T1000 (cell line): Measurements from ENCODE around the gene CRIM1.

ENCODE experiments used
- DNase-seq: peaks from one replicate; lab custom pipeline; 2025; ENCODE audit warnings: mixed read lengths; lab: John Stamatoyannopoulos, UW

The CRIM1 gene

DNA sequence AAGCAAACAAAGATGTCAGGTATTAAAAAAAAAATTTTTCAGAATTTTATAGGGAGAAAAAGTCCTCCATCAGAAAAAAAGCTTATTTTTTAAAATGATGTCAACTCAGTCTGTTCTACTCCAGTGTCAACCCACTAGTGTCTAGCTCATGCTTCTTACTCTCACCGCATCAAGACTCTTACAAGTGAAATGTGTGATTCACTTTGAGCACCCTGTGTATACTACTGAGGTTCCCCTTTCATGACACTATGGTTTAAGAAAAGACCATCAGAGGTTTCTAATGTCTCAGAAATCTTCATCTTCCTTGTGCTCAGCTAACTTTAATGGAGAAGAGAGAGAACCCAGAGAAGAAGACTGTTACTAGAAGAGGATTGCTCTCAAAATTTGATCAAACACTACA, 199.0 kb downstream of the CRIM1 start:
- no peak for DNase-seq

- DNase-seq, result no peak
These were observed 200.2 kb downstream of the CRIM1 start for GRCh38 chr2:36555789-36556188.

DNA sequence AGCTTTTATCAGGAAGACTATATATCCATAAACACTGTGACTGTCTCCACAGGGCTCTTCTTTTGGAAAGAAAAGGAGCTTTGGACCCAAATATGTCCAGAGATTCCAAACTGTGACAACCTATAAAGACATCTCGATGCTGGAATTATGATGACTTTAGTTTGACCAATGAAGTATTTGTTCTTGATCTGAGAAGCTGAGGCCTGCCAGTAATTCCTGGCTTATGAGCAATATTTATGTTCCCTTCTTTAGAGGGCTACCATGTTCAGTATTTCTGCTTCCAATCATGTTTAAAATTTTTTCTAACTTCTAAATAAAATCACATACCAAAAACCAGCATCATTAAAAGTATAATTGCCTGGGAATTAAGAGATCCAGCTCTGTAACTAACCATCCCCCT, 201.3 kb downstream of the CRIM1 start:
- DNase-seq, result no peak

DNA sequence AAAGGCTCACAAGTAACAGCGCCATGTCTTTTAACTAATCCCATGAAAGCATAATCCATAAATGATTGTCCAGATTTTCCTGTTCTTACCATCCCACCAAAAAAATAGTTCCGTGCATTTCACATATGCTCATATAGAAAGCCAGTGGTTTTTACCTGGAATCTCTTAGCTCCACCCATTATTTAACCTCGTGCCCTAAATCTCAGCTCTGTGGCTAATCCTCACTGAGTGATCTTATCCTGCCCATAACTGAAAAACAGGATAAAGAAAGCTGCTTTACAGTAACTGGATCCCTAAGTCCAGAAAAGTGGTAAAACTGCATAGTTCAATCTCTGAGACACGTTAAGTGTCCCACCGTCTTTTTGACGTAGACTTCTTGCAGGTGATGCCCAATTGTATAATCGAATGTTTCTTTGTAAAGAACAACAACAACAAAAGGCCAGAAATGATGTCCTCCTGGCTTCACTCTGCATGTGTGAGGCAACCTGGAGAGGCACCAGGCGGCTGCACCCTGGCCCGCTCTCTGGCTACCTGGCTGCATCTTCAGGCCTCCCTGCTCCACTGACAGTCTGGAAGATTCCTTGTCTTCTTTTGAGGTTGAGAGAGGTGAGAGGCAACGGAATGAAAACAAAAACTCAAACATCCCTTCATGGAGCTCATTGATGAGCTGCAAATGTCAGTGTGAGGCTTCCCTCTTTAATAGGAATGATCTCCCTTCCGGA, 203.8 kb downstream of the CRIM1 start:
- no peak for DNase-seq

DNA sequence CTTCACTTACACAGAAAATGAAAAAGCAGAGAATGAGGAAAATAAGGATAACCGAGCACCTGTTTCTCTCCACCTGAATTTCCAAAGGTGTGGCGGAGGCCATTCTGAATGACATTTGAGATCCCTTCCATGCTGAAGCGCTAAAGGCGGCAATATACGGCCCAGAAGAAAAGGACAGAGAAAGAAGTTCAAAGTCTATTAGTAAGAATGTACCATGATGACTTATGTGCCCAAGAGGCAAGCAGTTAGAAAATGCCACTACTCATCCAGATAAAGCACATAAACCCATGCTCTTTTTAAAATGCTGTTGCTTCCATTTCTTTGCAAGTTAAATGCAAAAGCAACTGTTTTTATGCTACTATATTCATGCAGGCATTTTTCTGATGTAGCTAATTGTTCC, 205.1 kb downstream of the CRIM1 start:
- DNase-seq, result no peak

DNA sequence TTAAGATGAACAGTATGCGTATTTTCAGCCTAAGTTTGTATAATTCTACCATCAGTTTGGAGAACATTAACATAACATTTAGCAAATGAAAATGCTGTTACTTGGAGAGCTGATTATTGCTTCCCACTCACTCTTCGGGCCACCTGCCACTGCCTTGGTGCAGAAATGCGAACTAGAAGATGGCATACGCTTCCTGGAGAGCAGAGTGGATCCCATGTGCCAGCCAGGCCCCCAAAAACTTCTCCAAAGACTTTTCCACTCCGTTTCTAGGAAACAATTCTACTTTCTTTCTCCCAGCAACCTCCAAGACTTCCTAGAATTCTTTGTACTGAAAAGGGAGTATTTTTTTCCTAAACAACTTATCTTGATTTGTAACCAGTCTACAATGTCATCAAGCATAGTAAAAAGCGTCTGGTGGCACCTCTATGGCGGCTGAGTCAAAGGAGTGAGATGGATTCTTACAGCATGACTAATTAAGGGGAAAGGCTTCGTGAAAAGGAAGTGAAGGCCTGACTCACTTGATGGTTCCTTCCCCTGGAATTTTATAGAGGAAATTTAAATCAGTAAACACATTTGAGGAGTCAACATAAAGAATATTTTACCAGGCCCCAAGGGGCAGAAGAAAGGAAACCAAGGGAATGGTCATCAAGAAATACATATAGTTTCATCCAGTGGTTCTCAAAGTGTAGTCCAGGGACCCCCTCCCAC, 205.8 kb downstream of the CRIM1 start:
- DNase-seq, result peak; percentile 54

GRCh38 chr2:36562240-36562639, 206.7 kb downstream of the CRIM1 start:
- DNase-seq, result no peak

DNA sequence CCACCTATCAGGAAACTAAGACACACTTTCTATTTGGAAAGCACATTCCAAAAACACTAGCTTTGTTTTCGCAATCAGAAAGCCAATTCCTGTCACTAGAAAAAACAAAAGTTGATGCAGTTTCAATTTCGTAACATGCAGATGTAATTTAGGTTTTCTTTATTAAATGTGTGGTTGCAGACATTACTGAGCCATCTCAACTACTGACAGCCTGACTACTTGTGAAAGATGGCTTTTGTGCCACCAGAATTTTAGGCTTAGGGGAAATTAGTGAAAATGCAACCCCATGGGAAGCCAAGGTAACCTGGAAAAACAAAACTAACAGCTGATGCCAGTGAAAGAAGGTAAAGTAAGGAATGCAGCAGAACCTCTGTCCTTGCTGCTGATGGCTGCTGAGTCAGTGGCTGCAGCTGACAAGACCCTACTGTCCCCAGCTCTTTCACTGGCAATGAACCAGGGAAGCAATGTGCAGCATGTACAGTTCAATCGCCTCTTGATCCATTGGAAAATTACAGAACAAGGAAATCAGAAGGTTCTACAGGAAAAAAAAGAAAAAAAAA, 207.5 kb downstream of the CRIM1 start:
- DNase-seq, result no peak

- no peak for DNase-seq
These were observed 208.9 kb downstream of the CRIM1 start for GRCh38 chr2:36564377-36564930.

GRCh38 chr2:36565712-36566111, 210.1 kb downstream of the CRIM1 start:
- DNase-seq, result no peak

DNA sequence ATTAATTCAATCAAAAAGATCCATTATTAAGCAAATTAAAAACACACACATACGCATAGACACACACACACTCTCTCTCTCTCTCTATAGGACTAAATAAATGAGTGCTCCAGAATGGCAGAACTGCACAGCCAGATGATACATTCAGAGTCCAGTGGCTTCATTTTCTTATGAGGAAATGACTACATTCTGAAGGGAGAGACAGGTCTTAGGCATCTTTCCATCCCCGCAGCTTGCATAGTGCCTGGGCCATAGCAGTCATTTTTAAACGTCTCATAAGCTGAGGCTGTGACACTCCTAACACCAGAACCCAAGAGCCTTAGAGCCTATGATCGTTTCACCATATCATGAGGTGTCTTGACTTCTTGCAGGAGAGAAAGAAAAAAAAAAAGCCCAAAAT, 211.3 kb downstream of the CRIM1 start:
- no peak for DNase-seq

GRCh38 chr2:36567711-36568408, 212.3 kb downstream of the CRIM1 start:
- no peak for DNase-seq

- DNase-seq, result peak; percentile 11
These were observed 213.1 kb downstream of the CRIM1 start for GRCh38 chr2:36568516-36569246.

DNA sequence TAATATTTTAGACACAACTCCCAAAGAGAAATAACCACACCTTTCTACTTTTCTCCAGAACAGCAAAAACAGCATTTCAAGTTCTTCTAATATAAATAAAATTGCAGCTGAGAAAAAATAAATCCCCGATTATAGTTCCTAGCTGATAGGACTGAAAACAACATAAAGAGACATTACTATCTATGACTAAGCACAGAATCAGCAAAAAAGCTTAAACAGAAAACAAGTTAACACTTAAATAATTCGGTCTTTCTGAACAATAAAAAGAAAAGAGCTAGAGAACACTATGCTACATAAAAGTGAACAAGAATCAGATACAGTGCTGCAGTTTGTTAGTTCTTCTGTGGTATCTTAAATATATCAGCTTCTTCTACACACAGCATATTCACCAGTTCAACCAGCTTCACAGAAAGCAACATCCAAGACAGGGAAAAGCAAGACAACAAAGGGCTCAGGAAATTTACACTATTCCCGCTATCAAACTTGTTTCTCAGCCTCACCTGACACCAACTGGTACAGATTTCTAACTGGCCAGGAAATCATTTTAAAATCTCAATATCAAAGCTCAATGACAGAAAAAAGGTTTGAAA, 213.8 kb downstream of the CRIM1 start:
- no peak for DNase-seq

DNA sequence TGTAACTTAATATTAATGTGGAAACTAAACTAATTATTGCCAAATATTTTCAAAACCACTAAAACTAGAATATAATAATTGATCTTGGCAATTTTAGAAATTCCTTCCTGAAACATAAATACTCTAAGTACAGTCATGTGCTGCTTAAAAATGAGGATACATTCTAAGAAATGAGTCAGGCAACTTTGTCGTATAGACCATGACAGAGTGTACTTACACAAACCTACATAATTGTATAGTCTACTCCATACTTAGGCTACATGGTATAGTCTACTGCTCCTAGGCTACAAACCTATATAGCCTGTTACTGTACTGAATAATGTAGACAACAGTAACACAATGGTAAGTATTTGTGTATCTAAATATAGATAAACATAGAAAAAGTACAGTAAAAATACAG, 214.8 kb downstream of the CRIM1 start:
- DNase-seq, result no peak

DNA sequence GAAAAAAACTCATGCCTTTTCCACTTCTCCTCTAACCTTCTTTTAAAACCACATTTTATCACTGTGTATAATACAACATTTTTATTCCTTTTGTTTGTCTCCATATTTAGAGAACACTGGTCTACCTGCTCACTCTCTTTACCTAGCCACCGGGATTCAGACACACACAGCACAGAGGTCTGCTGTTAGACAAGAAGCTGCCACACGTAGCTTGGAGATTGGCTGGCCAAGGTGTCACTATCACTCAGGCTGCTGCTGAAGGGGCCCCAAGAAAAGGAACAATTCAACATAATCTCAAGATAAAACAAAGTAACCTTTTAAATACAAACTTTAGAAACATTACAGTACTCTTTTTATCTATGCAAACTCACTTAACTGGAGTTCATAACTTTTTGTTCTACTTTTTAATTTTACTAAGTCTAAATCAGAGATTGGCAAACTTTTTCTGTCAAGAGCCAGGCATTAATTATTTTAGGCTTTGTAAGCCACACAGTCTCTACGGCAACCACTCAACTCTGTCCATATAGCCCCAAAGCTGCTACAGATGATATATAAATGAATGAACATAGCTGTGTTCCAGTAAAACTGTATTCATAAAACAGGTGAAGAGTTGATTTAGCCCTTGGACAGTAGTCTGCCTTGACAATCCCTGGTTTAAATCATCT, 216.6 kb downstream of the CRIM1 start:
- DNase-seq, result no peak

GRCh38 chr2:36572719-36573059, 217.1 kb downstream of the CRIM1 start:
- DNase-seq, result no peak

DNA sequence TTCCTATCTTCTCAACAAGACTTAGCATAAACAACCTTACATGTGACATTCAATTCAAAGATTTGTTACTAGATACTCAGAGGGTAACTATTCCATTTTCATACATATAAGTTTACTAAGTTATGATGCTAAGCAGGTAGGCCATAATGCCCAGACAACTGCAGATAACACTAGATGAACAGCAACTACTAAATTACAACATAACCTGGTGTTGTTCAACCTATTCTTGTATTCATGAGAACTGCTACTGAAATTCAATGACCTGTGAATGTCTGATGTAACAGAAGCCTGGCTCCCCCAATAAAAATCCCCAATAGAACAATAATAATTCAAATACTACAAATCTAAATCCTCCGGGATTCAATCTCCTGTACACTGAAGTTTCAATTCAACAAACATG, 217.6 kb downstream of the CRIM1 start:
- DNase-seq, result no peak

- no peak for DNase-seq
These were observed 219.0 kb downstream of the CRIM1 start for GRCh38 chr2:36574560-36574959.

GRCh38 chr2:36577884-36578283, 222.3 kb downstream of the CRIM1 start:
- DNase-seq, result no peak
